Calu3 (cell line): Measurements from ENCODE around the gene FAM174C. TPM values are rescaled to one million over a fixed set of nuclear protein-coding genes. Genes with fewer than 3 reads are reported as not detected.

ENCODE experiments used
- BruUV-seq: library from RNA; stranded (reverse); fragments of 400-500 nt; replicated peaks from 2 replicates; lab custom pipeline; 2021; lab: Mats Ljungman, UMichigan
- CTCF ChIA-PET: fragments of 300-600 bp; sonication (Branson Sonifier 250); formaldehyde crosslinking; loops from one replicate; lab custom pipeline; 2022; ENCODE audit warnings: antibody characterized with exemption; lab: Charles Lee
- DNase-seq: peaks from one replicate; pipeline ENCODE4 v3.0.0; 2022
- H3K27ac Mint-ChIP-seq: one replicate; pipeline ENCODE4 v1.8.0; 2022; ENCODE audit warnings: mixed read lengths; ENCODE audit not compliant: unreplicated experiment
- H3K27me3 Mint-ChIP-seq: one replicate; pipeline ENCODE4 v1.8.0; 2022; ENCODE audit warnings: mixed read lengths; ENCODE audit not compliant: unreplicated experiment
- H3K36me3 Mint-ChIP-seq: one replicate; pipeline ENCODE4 v1.8.0; 2022; ENCODE audit warnings: mild to moderate bottlenecking, moderate library complexity, mixed read lengths; ENCODE audit not compliant: insufficient read depth, unreplicated experiment
- H3K4me1 Mint-ChIP-seq: one replicate; pipeline ENCODE4 v1.8.0; 2022; ENCODE audit warnings: mild to moderate bottlenecking, low read depth, mixed read lengths; ENCODE audit not compliant: unreplicated experiment
- H3K4me3 Mint-ChIP-seq: one replicate; pipeline ENCODE4 v1.8.0; 2022; ENCODE audit warnings: mild to moderate bottlenecking, low read depth, moderate library complexity, mixed read lengths; ENCODE audit not compliant: unreplicated experiment
- H3K9me3 Mint-ChIP-seq: one replicate; pipeline ENCODE4 v1.8.0; 2022; ENCODE audit warnings: low read depth, mixed read lengths; ENCODE audit not compliant: unreplicated experiment
- CTCF ChIP-seq: fragments of 200-600 bp; IDR thresholded peaks from one replicate; pipeline ENCODE4 v1.8.0; 2022; ENCODE audit warnings: antibody characterized with exemption; ENCODE audit not compliant: unreplicated experiment
- intact Hi-C: fragments of 100-400 bp; cut with micrococcal nuclease; formaldehyde crosslinking; loops from one replicate; pipeline ENCODE4 v1.10.0; 2022; ENCODE audit not compliant: unreplicated experiment
- total RNA-seq: library from RNA; stranded (reverse); gene quantifications from 2 replicates; pipeline ENCODE4 v1.2.3, GENCODE V29; 2022

FAM174C gene
- total RNA-seq, 1 experiment from 2014 or later, result 34.4 TPM

- Mint-ChIP-seq H3K27ac (no peak overlapping the region), H3K4me1 (peaks cover 8% of the 10 kb centered on the region), H3K27me3 (peaks cover 26% of the 10 kb centered on the region), H3K36me3 (peaks cover 22% of the 10 kb centered on the region), H3K9me3 (no peaks in the 10 kb centered on the region), H3K4me3 (no peak overlapping the region)
- BruUV-seq, result no TSS peak
- CTCF ChIA-PET, result no interaction called here
- TF ChIP-seq CTCF, result no peak
- intact Hi-C loops, result no loop called here
- DNase-seq, result no peak
Measured at GRCh38 chr19:1281569-1282287, 6.4 kb downstream of the FAM174C start.

GRCh38 chr19:1282588-1283206 is 7.4 kb downstream of the FAM174C start:
- no peak for TF ChIP-seq CTCF
- Mint-ChIP-seq H3K9me3 (no peaks in the 10 kb centered on the region), H3K27me3 (peaks cover 32% of the 10 kb centered on the region), H3K27ac (no peak overlapping the region), H3K4me3 (no peak overlapping the region), H3K36me3 (peaks cover 18% of the 10 kb centered on the region), H3K4me1 (peaks cover 8% of the 10 kb centered on the region)
- no peak for DNase-seq
- intact Hi-C loops, result no loop called here
- CTCF ChIA-PET, result no interaction called here
- BruUV-seq, result no TSS peak

DNA sequence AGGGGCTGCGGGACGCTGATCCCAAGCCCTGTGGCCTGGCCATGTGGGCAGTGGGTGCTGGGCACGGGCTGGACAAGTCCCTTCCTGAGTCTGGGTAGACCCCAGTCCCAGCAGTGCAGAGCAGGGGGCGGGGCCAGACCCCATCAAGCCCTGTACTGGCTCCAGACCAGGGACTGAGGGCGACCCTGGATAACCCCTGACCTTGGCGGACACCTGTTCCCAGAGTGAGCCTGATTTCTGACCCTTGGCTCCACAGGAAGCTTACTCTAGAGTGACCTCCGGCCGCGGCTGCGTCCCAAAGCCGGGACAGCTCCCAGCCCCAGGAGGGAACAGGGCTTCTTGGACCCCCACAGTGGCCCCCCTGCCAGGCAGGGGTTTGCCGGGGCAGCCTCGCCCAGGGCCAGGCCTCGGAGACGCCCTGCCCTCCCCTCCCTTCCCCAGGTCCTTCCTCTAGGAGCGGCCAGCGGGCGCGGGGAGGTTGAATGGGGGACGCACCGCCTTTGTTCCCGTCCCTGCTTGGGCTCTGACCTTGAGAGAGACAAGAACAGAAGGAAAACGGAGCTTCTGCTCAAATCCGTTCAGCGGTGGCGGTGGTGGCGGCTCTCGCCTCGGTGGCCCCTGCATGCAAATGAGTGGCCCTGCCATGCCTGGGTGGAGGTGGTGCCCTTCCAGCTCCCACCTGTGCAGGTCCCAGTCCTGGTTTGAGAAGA is 8.0 kb downstream of the FAM174C start:
- Mint-ChIP-seq H3K36me3 (peaks cover 18% of the 10 kb centered on the region), H3K4me3 (no peak overlapping the region), H3K4me1 (peaks cover 8% of the 10 kb centered on the region), H3K27ac (no peak overlapping the region), H3K27me3 (peaks cover 32% of the 10 kb centered on the region), H3K9me3 (no peaks in the 10 kb centered on the region)
- DNase-seq, result no peak
- no peak for TF ChIP-seq CTCF
- intact Hi-C loops, result no loop called here
- BruUV-seq, result no TSS peak
- CTCF ChIA-PET, result no interaction called here

DNA sequence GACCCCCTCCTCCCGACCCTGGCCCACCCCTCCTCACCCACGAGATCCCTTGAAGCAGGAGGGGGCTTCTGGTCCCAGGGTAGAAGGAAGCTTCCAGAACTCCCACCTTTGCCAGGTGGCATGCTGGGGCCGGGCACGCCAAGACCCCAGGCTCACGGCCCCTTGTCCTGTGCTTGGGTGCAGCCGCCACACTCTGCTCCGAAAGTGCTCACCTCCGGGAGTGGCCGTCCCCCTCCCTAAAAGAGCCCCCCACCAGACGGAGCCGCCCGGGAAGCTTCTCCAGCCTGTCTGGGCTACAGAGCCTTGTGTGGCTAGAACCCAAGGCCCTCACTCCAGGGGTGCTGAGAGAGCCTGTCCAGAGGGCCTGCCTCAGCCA is 8.6 kb downstream of the FAM174C start:
- CTCF ChIA-PET, result interaction anchor here (0.7 kb wide), 1 partner anchor 40 kb away, joined by 6 read pairs; no protein-coding TSS in a partner anchor
- no peak for TF ChIP-seq CTCF
- Mint-ChIP-seq H3K27ac (no peak overlapping the region), H3K36me3 (peaks cover 18% of the 10 kb centered on the region), H3K4me3 (no peak overlapping the region), H3K27me3 (peaks cover 32% of the 10 kb centered on the region), H3K4me1 (peaks cover 8% of the 10 kb centered on the region), H3K9me3 (no peaks in the 10 kb centered on the region)
- DNase-seq, result no peak
- intact Hi-C loops, result no loop called here
- no TSS peak for BruUV-seq
